BE2C (cell line): ENCODE measurements around the gene DDX3X.

ENCODE experiments used
- DNase-seq: peaks from one replicate; pipeline ENCODE4 v3.0.0-alpha.2; 2020
- H3K27me3 ChIP-seq: fragments of 250-450 bp; sonication (Bioruptor Pico); 2 replicates; pipeline ENCODE4 v1.5.1; 2020; ENCODE audit warnings: mild to moderate bottlenecking
- H3K36me3 ChIP-seq: fragments of 250-450 bp; sonication (Bioruptor Pico); 2 replicates; pipeline ENCODE4 v1.5.1; 2020; ENCODE audit warnings: mild to moderate bottlenecking
- H3K4me1 ChIP-seq: fragments of 250-450 bp; sonication (Bioruptor Pico); 2 replicates; pipeline ENCODE4 v1.5.1; 2020
- H3K4me3 ChIP-seq: 2 replicates; pipeline ENCODE4 v1.5.1; 2011; ENCODE audit warnings: low read depth, low read length
- H3K9me3 ChIP-seq: fragments of 250-450 bp; sonication (Bioruptor Pico); 2 replicates; pipeline ENCODE4 v1.5.1; 2020
- TF ChIP-seq, protein P1 (sequence below): IDR thresholded peaks from 2 replicates; pipeline ENCODE4 v1.5.1; 2012; ENCODE audit warnings: mild to moderate bottlenecking, low read depth, low read length

DDX3X gene

GRCh38 chrX:41300758-41301437 lies 33.1 kb upstream of the DDX3X start:
- Histone ChIP-seq H3K9me3 (no peaks in the 10 kb centered on the region), H3K4me1 (no peaks in the 10 kb centered on the region), H3K4me3 (no peak overlapping the region), H3K27me3 (no peaks in the 10 kb centered on the region), H3K36me3 (no peaks in the 10 kb centered on the region)
- TF ChIP-seq, protein P1, sequence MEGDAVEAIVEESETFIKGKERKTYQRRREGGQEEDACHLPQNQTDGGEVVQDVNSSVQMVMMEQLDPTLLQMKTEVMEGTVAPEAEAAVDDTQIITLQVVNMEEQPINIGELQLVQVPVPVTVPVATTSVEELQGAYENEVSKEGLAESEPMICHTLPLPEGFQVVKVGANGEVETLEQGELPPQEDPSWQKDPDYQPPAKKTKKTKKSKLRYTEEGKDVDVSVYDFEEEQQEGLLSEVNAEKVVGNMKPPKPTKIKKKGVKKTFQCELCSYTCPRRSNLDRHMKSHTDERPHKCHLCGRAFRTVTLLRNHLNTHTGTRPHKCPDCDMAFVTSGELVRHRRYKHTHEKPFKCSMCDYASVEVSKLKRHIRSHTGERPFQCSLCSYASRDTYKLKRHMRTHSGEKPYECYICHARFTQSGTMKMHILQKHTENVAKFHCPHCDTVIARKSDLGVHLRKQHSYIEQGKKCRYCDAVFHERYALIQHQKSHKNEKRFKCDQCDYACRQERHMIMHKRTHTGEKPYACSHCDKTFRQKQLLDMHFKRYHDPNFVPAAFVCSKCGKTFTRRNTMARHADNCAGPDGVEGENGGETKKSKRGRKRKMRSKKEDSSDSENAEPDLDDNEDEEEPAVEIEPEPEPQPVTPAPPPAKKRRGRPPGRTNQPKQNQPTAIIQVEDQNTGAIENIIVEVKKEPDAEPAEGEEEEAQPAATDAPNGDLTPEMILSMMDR = no peak
- no peak for DNase-seq

DNA sequence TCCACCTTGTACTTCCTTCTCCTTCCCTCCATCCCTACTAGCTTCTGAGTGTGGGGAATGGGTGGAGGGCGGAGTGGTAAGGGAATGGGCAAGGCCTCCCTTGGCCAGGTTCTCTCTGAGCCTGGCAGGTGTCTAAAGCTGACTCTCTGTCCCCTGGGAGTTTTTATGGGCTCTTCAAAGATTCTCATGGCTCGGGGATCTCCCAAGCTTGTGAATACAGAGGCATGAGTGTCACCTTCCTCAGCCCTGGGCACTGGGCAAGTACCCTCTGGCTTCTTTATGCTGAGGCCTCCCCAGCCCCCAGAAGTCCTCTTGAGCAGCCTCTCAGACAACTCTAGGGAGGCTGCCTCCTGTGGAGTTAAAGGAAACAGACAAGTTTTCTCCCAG lies 32.5 kb upstream of the DDX3X start:
- no peak overlapping the region for H3K4me3 ChIP-seq
- TF ChIP-seq, protein P1 = no peak
- H3K9me3 ChIP-seq = no peaks in the 10 kb centered on the region
- H3K36me3 ChIP-seq = no peaks in the 10 kb centered on the region
- no peaks in the 10 kb centered on the region for H3K27me3 ChIP-seq
- H3K4me1 ChIP-seq = no peaks in the 10 kb centered on the region
- DNase-seq = no peak

DNA sequence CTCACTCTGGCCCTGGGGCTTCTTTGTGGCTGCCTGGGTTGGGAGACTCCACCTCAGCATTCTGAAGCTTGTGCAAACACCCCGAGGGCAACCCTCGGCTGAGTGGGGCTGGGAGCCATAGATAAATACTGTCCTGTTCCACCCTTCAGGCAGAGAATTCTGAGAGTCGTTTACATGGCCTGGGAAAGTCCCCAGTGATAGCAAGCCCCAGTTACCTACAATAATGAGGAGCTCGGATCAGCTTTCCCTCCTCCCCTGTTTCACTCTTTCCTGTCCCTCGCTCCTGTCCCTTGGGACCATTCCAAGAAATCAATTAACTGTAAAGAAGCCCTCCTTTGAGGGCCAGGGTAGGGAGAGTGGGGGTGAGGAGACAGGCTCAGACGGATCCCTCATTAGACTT lies 31.6 kb upstream of the DDX3X start:
- Histone ChIP-seq H3K4me3 (no peak overlapping the region), H3K27me3 (no peaks in the 10 kb centered on the region), H3K4me1 (no peaks in the 10 kb centered on the region), H3K9me3 (no peaks in the 10 kb centered on the region), H3K36me3 (no peaks in the 10 kb centered on the region)
- TF ChIP-seq, protein P1 = no peak
- no peak for DNase-seq

DNA sequence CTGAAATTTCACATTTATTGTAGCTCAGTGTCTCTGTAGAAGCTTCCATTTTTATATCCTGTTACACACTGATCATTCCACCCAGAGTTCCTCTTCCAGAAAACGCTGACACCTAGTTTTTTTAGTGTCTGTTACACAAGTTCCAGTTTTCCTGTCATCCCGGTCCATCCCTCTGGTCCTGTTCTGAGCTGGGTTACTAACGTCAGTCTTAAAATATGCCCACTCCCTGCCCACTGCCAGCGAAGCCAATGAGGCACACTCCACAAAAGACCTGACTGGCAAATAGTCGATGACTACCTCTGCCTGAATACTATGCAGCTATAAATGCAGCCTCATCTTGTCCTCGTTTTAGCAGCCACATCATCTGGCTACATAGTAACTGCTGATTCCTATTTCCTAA lies 30.9 kb upstream of the DDX3X start:
- Histone ChIP-seq H3K27me3 (no peaks in the 10 kb centered on the region), H3K4me3 (no peak overlapping the region), H3K9me3 (no peaks in the 10 kb centered on the region), H3K4me1 (no peaks in the 10 kb centered on the region), H3K36me3 (no peaks in the 10 kb centered on the region)
- DNase-seq = no peak
- TF ChIP-seq, protein P1 = no peak

- H3K4me1 ChIP-seq = no peaks in the 10 kb centered on the region
These were observed 29.8 kb upstream of the DDX3X start for GRCh38 chrX:41304178-41304577.

DNA sequence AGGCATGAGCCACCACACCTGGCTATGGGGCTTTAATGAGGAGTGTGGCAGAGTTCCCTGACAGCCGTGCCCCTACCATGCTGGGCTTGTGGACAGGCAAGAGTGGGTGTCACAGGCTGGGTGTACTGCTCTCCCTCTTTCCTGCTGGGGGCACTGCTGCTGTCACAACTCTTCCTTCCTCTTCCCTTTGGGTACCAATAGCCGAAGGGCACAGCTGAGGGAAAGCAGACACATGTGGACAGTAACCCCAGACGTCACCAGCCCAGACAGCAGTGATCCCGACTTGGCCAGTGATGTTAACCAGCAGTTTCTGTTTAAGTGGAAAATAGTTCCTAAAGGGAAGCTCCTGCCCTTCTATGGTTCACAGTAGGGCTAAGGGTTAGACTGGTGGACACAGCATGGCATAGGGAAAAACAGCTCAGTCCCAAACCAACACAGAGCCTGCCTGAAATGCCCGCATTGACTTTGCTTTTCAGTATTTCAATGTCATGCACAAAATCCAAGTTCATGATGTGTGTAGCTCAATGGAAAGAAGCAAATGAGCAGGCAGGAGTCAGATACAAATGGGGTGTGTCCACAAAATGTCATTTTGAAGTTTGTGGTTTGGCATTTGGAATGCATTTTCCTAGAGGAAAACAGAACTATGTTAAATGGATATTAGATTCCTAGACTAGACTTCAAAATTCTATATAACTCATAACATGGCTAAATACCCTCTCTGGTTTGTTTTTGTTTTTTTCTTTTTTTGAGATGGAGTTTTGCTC lies 24.9 kb upstream of the DDX3X start:
- Histone ChIP-seq H3K36me3 (no peaks in the 10 kb centered on the region), H3K27me3 (no peaks in the 10 kb centered on the region), H3K9me3 (no peaks in the 10 kb centered on the region), H3K4me3 (no peak overlapping the region), H3K4me1 (no peaks in the 10 kb centered on the region)
- DNase-seq = no peak
- TF ChIP-seq, protein P1 = no peak

More at GRCh38 chrX:41304178-41304577, 29.8 kb upstream of the DDX3X start:
- Histone ChIP-seq H3K9me3 (no peaks in the 10 kb centered on the region), H3K4me3 (no peak overlapping the region), H3K27me3 (no peaks in the 10 kb centered on the region), H3K36me3 (no peaks in the 10 kb centered on the region)
- DNase-seq = no peak
- TF ChIP-seq, protein P1 = no peak
